ENCODE measurements around the gene FAM107A. TPM values are rescaled to one million over a fixed set of nuclear protein-coding genes. Genes with fewer than 3 reads are reported as not detected.

Gene FAM107A
- total and polyA plus RNA-seq, 12 donors: 18.3 to 149 (median 55.0) TPM

GRCh38 chr3:58604031-58604430, 26.8 kb upstream of the FAM107A start:
- Histone ChIP-seq H3K27me3 (no peaks in the 10 kb centered on the region), H3K27ac (no peak overlapping the region), H3K36me3 (no peaks in the 10 kb centered on the region), H3K9me3 (peaks cover 0 to 10% (median 0%) of the 10 kb centered on the region in 11 donors), H3K4me3 (no peak overlapping the region), H3K4me1 (peaks cover 0 to 13% (median 3%) of the 10 kb centered on the region in 9 donors)
- intact Hi-C loops (cut with DNase I): no loop called here
- TF ChIP-seq, protein P1, sequence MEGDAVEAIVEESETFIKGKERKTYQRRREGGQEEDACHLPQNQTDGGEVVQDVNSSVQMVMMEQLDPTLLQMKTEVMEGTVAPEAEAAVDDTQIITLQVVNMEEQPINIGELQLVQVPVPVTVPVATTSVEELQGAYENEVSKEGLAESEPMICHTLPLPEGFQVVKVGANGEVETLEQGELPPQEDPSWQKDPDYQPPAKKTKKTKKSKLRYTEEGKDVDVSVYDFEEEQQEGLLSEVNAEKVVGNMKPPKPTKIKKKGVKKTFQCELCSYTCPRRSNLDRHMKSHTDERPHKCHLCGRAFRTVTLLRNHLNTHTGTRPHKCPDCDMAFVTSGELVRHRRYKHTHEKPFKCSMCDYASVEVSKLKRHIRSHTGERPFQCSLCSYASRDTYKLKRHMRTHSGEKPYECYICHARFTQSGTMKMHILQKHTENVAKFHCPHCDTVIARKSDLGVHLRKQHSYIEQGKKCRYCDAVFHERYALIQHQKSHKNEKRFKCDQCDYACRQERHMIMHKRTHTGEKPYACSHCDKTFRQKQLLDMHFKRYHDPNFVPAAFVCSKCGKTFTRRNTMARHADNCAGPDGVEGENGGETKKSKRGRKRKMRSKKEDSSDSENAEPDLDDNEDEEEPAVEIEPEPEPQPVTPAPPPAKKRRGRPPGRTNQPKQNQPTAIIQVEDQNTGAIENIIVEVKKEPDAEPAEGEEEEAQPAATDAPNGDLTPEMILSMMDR (IDR thresholded peaks at IDR 0.05): no peak
- WGBS, 2 donors: 79 to 84% methylated on average over 6 of the region's 6 CpGs
- ATAC-seq (no peak), DNase-seq (no peak)

DNA sequence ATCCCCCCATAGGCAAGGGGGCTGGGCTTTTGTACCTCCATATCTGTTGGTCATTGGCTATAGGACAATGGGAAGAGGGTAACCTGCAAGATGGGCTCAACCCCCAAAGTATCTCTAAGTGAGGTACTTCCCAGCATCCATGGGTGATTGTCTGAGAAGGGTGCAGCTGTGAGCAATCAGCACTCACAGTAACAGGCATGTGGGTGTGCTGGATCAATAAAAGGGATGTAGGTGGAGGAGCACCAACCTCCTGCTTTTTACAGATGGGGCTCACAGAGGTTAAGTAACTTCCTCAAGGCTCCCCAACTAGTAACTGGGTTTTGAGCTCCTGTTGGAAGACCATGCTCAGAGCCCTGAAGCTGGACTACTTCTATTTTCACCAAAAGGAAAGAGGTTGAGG, 26.4 kb upstream of the FAM107A start:
- intact Hi-C loops (cut with DNase I): no loop called here
- TF ChIP-seq, protein P1 (IDR thresholded peaks at IDR 0.05): no peak
- Histone ChIP-seq H3K27ac (no peak overlapping the region), H3K36me3 (no peaks in the 10 kb centered on the region), H3K27me3 (no peaks in the 10 kb centered on the region), H3K9me3 (peaks cover 0 to 10% (median 0%) of the 10 kb centered on the region in 11 donors), H3K4me1 (peaks cover 0 to 12% (median 0%) of the 10 kb centered on the region in 9 donors), H3K4me3 (no peak overlapping the region)
- DNase-seq (no peak), ATAC-seq (no peak)

GRCh38 chr3:58597770-58598310, 20.6 kb upstream of the FAM107A start:
- WGBS, 2 donors: 83 to 89% methylated on average over 6 of the region's 6 CpGs
- intact Hi-C loops (cut with DNase I): no loop called here
- Histone ChIP-seq H3K36me3 (no peaks in the 10 kb centered on the region), H3K4me3 (no peak overlapping the region), H3K27ac (no peak overlapping the region), H3K27me3 (no peaks in the 10 kb centered on the region), H3K9me3 (no peaks in the 10 kb centered on the region), H3K4me1 (no peaks in the 10 kb centered on the region)
- no peak for DNase-seq
- ATAC-seq: no peak
- TF ChIP-seq, protein P1 (IDR thresholded peaks at IDR 0.05): no peak

DNA sequence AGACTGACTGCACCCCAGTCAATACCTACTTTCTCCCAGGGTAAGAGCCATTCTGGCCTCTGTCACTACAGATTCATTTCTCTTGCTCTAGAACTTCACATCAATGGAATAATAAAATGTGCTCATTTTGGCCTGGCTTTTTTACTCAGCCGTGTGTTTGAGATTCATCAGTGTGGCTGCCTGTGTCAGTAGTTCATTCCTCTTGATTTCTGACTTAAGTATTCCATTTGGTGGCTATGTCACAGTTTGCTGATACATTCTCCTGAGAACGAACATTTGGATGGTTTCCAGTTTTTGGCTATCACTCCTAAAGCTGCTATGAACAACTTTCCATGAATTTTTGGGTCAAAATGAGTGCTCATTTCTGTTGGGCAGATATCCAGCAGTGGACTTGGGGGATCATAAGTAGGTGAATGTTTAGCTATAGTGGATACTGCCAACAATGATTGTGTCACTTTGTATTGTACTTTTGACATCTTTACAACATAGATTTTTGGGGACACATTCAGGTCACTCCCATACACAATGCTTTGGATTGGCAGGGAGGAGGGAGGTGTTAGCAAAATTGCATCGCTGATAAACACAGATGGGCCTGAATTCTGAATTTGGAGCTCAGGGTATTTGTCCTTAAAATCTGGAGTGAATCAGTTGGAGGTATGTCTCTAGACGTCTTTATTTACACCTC, 19.8 kb upstream of the FAM107A start:
- Histone ChIP-seq H3K27me3 (no peaks in the 10 kb centered on the region), H3K36me3 (no peaks in the 10 kb centered on the region), H3K27ac (no peak overlapping the region), H3K4me3 (no peak overlapping the region), H3K4me1 (no peaks in the 10 kb centered on the region), H3K9me3 (no peaks in the 10 kb centered on the region)
- 58 to 63% methylated on average over 4 of the region's 4 CpGs for WGBS, 2 donors
- DNase-seq (no peak), ATAC-seq (no peak)
- intact Hi-C loops (cut with DNase I): no loop called here
- TF ChIP-seq, protein P1 (IDR thresholded peaks at IDR 0.05): no peak

Measured in heart right ventricle (tissue), 16 donors.